A204.1 (cell line): ENCODE measurements around the gene PXYLP1.
A peak's percentile ranks its signal among the peaks of the same experiment; 100 is the strongest.
"Not testable (repeated sequence)": the region's sequence is repeated elsewhere in the genome, so short reads cannot be mapped to it uniquely, and the experiment has no call there.

Source experiments
- FAIRE-seq: peaks from 2 replicates; lab custom pipeline; 2012; peaks lifted over from hg19 to GRCh38; lab: Jason Lieb, UNC

The PXYLP1 gene, protein sequence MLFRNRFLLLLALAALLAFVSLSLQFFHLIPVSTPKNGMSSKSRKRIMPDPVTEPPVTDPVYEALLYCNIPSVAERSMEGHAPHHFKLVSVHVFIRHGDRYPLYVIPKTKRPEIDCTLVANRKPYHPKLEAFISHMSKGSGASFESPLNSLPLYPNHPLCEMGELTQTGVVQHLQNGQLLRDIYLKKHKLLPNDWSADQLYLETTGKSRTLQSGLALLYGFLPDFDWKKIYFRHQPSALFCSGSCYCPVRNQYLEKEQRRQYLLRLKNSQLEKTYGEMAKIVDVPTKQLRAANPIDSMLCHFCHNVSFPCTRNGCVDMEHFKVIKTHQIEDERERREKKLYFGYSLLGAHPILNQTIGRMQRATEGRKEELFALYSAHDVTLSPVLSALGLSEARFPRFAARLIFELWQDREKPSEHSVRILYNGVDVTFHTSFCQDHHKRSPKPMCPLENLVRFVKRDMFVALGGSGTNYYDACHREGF

DNA sequence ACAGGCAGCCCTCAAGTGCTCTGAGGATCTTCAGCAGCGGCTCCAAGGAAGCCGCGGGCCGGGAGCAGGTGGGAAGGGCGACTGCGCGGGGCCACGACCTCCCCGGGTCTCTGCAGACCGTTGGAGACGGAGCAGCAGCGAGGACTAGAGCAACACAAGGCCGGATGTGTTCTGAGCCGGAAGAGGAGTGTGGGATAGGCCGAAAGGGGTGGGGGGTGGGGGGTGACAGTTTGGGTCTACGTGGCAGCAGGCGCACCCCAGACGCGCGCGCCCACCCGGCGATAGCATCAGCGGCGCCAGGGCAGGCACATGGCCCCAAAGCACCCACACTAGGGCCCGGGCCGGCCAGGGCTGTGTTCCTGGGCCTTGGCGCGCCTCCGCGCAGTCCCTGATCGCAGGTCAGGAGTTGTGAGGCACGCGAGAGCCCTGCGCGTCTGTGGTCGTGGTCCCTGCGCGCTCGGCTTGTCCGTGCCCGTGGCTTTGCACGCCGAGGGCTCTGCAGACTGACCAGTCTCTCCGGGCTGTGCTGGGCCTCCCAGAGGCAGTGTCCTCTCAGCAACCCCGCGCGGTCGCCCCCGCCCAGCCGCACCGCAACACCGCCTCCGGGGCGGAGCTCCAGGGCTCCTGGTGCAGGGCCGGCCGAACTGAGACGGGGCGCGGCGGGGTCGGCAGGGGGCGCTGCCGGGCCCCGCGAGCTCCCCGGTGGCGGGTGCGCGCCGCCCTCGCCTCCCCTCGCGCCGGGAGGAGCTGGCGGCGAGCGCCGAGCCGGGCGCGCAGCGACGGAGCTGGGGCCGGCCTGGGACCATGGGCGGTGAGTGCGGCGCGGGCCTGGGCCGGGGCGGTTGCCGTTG lies at the start of gene PXYLP1:
Gene PXYLP1 (plus strand): TSS at position 725 of the 851 bp plus-strand sequence. CDS start 28,351 bp downstream, outside the sequence.
- FAIRE-seq, result no peak

DNA sequence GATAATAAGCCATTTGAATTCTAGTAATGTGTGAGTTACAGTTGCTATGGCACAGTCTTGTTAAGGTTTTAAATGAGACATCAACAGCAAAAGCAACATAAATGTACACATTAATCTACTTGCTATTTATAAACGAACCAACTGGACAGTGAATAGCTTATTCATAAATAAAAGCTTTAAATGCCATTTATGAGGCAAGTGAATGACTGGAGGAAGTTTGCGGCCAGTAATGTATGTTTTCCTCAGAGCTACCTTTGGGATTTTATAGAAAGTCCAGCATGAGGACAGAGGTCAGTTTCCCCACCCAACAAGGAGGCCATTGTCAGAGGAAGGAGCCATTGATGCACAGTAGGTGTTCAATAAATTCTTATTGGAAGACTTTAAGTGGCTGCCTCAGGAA lies 48.0 kb upstream of the PXYLP1 start:
- no peak for FAIRE-seq

DNA sequence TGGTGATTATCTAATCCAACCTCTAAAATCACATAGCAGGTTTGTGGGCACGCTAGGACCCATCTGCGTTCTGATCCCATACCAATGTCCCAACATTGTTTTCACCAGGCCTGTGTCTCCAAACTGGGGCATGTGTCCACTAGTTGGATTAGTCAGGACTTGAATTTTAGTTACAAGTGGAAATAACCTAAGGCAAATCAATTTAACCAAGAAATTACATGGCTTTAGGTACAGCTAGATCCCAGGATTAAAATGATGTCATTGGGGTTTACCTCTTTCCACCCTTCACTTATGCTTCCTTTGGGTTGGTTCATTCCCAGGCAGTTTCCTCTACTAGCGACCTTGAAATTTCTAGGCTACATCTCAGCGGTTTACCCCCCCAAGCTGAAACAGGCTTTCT lies 47.2 kb upstream of the PXYLP1 start:
- no peak for FAIRE-seq

DNA sequence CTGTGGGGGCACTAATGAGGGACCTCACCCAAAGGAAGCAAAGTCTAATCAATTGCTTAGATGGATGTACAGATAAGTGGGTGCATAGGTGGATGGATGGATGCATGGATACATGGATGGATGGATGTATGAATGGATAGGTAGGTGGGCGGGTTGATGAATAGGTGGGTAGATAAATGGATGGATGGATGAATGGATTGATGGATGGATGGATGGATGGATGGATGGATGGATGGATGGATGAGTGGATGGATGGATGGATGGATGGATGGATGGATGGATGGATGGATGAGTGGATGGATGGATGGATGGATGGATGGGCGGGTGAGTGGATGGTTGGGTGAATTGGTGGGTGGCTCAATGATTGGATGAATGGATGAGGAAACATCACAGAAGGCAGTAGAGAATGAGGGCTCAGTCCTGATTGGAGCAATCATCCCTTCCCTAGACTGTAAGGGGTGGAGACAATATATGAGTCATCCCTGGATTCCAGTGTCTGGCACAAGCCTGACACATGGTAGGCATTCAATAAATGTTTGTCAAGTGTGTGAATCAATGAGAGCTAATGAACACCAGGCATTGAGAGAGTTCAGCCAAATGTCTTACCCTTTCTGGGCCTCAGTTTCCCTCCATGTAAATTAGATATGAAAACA lies 40.4 kb upstream of the PXYLP1 start:
- no peak for FAIRE-seq

DNA sequence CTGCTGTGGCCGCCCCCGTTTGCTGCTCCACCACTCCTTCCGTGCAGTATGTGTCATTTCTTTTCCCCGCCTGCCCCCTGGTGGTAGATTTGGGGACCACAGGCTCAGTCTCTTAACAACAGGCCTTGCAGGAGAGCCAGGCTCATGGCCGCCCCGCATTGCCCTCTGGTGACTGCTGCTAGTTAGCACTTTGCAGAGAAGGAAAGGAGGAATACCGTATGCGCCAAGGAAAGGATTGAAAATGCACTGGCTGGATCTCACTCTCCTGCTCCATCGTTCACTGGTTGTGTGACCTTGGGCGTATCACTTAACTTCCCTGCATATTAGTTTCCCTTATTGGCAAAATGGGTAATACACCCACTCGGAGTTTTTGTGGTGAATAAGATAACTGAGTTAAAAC lies 39.3 kb upstream of the PXYLP1 start:
- FAIRE-seq, result peak; percentile 96

DNA sequence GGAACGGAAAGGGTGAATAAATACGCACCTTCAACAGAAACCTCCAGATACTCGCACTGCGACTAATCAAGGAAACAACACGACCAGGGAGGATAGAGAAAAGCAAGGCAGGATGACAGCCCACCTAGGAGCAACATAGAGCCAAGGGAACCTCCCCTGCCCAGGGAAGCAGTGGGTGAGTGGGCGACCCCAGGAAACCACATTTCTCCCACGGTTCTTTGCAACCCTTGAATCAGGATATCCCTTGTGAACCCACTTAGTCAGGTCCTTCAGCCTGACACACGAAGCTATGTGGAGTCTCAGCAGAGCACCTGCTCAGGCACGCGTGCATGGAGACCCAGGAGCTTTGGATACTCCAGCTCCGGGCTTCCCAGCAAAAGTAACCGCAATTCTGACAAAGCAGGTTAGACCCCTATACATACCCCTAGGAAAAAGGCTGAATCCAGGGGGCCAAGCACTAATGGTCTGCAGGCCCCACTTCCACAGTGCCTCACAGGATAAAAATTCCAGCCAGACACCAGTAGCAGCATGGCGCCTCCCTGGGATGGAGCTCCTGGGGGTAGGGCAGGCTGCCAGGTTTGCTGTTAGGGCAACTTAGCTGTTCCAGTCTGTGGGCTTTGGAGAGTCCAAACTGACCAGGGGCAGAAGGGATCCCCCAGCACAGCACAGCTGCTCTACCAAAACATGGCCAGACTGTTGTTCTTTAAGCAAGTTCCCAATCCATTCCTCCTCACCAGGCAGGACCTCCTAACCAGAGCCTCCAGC lies 38.4 kb upstream of the PXYLP1 start:
- FAIRE-seq, result no peak

DNA sequence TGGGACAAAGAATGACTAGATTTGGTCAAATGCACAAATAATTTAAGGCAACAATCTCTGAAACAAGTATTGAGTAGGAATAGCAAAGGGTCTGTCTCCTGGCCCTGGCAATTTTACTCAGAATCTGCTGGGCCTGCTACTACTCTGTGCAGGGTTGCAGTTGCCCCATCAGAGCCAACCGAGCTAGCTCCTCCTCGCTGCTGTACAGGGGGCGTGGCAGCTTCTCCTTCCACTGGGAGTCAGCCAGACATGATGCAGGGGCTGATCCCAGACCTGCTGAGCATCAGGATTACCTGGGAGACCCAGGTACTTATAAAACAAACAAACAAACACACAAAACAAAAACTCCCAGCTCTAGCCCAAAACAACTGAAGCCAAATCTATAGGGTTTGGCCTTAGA lies 30.5 kb upstream of the PXYLP1 start:
- FAIRE-seq, result no peak

DNA sequence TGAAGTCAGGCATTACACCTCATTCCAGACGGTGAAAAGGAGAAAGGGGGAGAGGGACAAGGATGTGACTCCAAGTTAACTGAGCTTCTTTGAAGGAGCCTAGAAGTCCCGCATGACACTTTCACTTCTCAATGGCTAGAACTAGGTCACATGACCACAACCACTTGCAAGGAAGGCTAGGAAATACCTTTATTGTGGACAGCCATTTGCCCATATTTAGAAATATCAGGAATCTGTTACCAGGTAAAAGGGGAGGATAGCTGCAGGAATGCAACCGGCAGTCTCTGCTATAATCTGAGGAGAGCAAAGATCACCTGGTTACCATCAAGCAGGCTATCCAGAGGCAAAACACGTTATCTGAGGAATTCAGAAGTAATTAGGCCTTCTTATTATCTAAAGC lies 28.9 kb upstream of the PXYLP1 start:
- no peak for FAIRE-seq

DNA sequence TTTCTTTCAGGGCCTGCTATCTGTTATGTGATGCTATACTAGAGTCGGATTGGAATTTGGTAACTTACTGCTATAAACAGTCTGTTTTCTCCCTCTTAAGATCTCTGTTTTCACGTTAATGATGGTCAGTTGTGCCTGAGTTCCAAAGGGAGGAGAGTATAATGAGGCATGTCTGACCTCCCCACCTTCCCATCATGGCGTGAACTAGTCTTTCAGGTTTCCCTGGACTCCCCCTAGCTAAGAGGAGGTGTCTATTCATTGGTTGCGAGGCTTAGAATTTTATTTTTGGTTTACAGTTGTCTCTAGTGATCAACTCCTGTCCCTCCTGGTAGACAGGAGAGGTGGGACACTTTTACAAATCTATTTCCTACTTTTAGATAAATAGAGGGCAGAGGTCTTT lies 27.8 kb upstream of the PXYLP1 start:
- FAIRE-seq, result no peak

DNA sequence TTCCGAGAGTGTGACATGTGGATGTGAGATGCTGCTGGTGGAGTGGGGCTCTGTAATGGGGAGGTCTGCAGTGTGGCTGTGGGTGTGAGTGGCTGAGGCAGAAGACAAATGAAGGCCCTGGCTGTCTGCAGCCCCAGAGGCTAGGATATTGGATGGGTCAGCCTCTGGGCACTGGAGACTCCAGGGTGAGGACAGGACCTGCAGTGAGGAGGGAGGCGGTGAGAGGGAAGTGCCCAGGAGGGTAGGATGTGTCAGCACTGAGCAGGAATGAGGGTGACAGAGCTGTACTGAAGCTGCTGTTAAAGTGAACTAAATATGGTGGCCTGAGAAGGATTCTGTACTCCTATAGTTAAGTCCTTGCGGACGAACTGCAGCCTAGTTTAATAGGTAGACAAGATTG lies 27.3 kb upstream of the PXYLP1 start:
- no peak for FAIRE-seq

DNA sequence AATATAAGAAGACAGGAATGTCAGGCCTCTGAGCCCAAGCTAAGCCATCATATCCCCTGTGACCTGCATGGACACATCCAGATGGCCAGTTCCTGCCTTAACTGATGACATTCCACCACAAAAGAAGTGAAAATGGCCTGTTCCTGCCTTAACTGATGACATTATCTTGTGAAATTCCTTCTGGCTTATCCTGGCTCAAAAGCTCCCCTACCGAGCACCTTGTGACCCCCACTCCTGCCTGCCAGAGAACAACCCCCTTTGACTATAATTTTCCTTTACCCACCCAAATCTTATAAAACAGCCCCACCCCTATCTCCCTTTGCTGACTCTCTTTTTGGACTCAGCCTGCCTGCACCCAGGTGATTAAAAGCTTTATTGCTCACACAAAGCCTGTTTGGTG lies 20.3 kb upstream of the PXYLP1 start:
- FAIRE-seq, result not testable (repeated sequence)

DNA sequence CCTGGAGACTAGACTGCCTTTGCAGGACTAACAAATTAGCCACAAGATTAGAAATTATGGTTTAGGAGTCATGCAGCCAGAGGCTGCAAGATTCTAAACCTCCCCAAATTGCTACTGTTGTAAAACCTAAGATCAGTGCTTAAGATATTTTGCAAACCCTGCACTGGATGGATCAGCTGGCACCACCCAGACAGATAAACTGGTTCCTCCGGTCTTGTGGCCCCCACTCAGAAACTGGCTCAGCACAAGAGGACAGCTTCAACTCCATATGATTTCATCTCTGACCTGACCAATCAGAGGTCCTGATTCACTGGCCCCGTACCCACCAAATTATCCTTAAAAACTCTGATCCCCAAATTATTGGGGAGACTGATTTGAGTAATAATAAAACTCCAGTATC lies 19.5 kb upstream of the PXYLP1 start:
- FAIRE-seq, result no peak

DNA sequence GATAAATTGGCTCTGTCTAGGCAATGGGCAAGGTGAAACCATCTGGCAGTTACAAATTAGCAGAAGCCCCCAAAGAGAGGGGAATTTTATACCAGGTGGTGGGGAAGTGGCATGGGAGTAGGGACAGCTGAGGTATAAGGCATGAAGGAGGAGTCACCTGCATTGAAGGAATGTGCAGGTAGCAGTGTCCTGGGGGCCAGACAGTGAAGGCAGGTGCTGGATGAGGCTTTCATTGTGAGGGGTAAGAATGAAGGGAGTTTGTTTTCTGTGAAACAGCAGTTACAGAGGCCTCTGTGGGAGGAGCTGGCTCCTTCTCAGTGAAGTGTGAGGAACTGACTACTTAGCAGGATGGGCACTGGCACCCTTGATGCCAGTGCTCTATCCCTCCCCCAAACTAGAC lies 19.1 kb upstream of the PXYLP1 start:
- no peak for FAIRE-seq

DNA sequence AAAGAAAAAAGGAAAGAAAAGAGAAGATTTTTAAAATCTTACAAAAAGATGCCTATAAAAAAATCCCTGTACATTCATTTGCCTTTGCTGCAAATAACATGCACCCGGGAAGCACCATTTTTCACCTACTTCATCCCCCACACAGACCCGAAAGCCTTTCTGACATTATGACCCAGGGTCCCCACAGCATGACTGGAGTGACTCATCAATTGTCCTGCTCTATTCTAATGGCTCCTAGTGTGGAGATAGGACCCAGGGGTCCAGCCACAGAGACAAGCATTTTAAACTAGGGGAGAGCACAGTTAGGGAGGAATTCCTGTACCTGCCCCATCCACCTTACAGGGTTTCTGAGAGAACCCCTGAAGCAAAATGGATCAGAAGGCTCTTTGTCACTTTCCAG lies 14.7 kb upstream of the PXYLP1 start:
- FAIRE-seq, result no peak

DNA sequence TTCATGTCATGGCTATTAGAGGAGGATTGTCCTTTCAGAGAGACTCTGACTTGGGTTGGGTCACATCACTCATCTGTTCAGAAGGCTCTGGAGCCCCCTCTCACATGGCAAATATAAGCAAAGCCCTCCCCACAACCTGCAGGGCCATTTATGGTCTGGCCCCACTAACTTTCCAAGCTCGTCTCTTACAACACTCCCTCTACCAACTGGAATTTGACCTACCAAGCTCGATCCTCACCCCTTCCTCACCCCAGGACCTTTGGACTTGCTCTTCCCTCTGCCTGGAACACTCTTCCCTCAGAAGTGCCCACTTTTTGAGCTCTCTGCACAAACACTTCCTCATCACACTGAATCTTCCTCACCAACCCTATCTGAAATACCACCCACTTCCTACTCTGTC lies 14.2 kb upstream of the PXYLP1 start:
- no peak for FAIRE-seq

DNA sequence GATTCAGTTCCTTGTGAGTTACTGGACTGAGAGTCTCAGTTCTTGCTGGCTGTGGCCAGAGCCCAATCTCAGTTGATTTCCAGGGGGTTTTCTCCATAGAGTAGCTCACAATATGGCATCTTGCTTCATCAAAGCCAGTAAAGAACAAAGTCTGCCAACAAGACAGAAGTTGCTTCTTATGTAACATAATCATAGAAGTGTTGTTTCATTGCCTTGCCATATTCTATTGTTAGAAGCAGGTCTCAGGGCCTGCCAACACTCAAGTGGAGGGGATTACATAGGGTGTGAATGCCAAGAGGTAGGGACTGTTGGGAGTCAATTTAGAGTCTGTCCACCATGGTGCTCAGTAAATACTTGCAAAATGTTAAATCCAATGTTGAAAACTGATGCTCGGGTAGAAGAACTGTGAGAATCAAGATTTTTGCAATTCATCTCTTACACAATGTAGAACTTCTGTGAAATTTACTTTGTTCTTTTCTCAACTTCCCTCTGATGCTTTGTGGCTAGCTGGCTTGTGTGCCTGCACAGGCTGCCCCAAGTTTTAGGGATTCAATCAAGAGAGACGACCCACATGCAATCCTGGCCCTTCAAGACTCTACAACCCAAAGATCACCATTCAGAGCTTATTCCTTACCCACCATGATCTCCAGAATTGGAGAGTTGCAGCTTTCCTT lies 13.3 kb upstream of the PXYLP1 start:
- no peak for FAIRE-seq

DNA sequence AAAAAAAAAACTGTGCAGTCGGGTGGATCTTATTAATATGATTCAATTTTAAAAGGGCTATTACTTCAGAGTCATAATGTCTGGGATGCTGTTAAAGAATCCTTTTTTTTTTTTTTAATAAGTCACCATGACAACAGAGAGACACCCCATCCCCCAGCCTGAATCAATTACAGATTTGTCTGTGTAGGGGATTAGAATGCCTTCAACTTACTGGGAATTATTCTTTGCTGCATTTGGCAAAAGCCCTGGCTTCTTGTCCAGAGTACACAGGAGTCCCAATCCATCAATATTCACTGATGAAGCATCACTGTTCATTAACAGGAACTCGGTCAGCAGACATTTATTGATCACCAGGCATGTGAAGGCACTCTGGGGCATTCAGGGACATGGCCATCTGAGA lies 12.7 kb upstream of the PXYLP1 start:
- FAIRE-seq, result no peak

DNA sequence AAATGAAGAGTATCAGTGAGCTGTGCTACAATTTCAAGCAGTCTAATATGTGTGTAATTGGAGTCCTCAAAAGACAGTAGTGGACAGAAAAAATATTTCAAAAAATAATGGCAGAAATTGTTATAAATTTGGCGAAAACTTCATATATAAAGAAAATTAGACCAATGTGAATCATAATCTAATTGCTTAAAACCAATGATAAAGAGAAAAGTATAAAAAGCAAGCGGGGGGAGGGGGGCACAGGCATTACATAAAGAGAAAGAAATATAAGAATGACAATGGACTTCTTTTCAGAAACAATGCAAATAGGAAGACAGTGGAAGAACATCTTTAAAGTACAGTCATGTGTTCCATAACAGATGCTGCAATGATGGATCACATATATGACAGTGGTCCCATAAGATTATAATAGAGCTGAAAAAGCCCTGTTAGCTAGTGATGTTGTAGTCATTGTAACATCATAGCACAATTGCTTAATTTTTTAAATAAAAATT lies 7.9 kb upstream of the PXYLP1 start:
- no peak for FAIRE-seq

DNA sequence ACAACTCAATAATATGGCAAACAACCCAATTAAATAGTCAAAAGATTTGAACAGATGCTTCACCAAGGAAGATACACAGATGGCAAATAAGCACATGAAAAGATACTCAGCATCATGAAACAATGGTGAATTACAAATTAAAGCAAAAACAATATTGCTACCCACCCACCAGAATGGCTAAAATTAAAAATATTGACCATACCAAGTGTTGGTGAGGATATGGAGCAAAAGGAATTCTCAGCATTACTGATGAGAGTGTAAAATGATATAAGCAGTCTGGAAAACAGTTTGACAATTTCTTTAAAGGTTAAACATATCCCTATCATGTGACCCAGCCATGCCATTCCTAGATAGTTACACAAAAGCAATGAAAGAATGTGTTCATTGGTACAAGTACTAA lies 5.7 kb upstream of the PXYLP1 start:
- FAIRE-seq, result no peak

DNA sequence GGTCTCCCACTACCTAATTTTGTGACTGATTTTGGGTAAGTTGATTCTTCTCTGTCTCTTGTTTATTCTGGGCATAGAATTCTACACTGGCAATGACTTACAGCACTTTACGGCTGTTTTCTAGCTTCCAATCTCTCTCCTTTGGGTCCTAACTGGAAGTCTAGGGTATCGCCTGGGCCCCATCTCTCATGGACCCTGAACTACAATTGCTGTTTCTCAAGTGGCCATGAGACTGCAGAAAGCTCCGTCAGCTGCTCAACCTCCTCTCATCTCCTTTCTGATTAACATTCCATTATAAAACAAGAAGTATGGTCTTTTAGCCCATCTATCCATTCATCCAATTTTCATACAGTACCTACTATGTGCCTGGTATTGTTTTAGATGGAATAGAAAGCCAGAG lies 4.4 kb upstream of the PXYLP1 start:
- FAIRE-seq, result no peak

DNA sequence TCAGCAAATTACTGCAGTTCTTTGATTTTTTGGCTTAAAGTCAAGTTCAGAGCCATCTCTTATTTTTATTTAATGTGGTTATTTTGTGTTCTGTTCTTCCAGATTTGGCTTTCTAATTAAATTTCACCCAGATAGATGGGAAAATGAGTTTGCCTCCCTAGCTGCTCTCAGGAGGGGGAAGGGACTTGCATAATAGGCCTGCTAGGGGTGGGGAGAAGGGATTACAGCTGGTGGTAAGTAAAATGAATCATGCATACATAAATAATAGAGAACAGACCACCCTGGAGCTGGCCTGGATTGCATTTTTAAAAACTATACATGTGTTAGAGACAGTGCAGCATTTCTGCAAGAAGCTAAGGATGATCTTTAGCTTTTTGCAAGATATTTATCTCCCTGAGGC lies 3.9 kb upstream of the PXYLP1 start:
- no peak for FAIRE-seq
